DOHH2 (cell line): Measurements from ENCODE around the gene SS18L1.
A peak's percentile ranks its signal among the peaks of the same experiment; 100 is the strongest.

Source experiments
- H3F3A ChIP-seq: fragments of 200-600 bp; sonication (generic), shearing (Covaris generic); 2 replicates; pipeline ENCODE4 v1.6.0; 2016; ENCODE audit warnings: antibody characterized with exemption, mild to moderate bottlenecking; ENCODE audit not compliant: control insufficient read depth, insufficient read depth
- H3K27ac ChIP-seq: fragments of 200-600 bp; sonication (generic); 2 replicates; pipeline ENCODE4 v1.5.1; 2014; ENCODE audit warnings: low read depth, mild to moderate bottlenecking, low read length, moderate library complexity
- H3K27me3 ChIP-seq: fragments of 200-600 bp; sonication (generic); 2 replicates; pipeline ENCODE4 v1.6.1; 2014; ENCODE audit warnings: mild to moderate bottlenecking, low read length, mixed read lengths; ENCODE audit not compliant: control insufficient read depth
- H3K36me3 ChIP-seq: fragments of 200-600 bp; sonication (generic); 2 replicates; pipeline ENCODE4 v1.6.1; 2014; ENCODE audit warnings: mild to moderate bottlenecking, low read length, moderate library complexity, mixed read lengths; ENCODE audit not compliant: control insufficient read depth
- H3K4me1 ChIP-seq: fragments of 200-600 bp; sonication (generic); 2 replicates; pipeline ENCODE4 v1.6.1; 2014; ENCODE audit warnings: mild to moderate bottlenecking, low read length, mixed read lengths; ENCODE audit not compliant: control insufficient read depth
- H3K4me2 ChIP-seq: fragments of 200-600 bp; sonication (generic); 2 replicates; pipeline ENCODE4 v1.6.0; 2014; ENCODE audit warnings: mild to moderate bottlenecking, low read length, moderate library complexity
- H3K4me3 ChIP-seq: fragments of 200-600 bp; sonication (generic); 2 replicates; pipeline ENCODE4 v1.5.1; 2014; ENCODE audit warnings: mild to moderate bottlenecking, low read length, mixed read lengths
- H3K79me2 ChIP-seq: fragments of 200-600 bp; sonication (generic); 2 replicates; pipeline ENCODE4 v1.6.1; 2014; ENCODE audit warnings: mild to moderate bottlenecking, low read length, mixed read lengths; ENCODE audit not compliant: control insufficient read depth
- H3K9me2 ChIP-seq: fragments of 200-600 bp; sonication (generic); replicated peaks from 2 replicates; pipeline ENCODE4 v1.6.1; 2014; ENCODE audit warnings: mild to moderate bottlenecking, low read length, mixed read lengths; ENCODE audit not compliant: control insufficient read depth
- H3K9me3 ChIP-seq: fragments of 200-600 bp; sonication (generic); 2 replicates; pipeline ENCODE4 v1.6.1; 2014; ENCODE audit warnings: antibody characterized with exemption, low read length, mixed read lengths; ENCODE audit not compliant: control insufficient read depth, insufficient read depth
- H4K20me1 ChIP-seq: fragments of 200-600 bp; sonication (generic); 2 replicates; pipeline ENCODE4 v1.6.0; 2014; ENCODE audit warnings: low read depth, mild to moderate bottlenecking, antibody characterized with exemption, low read length, moderate library complexity; ENCODE audit not compliant: control insufficient read depth, insufficient read depth
- EZH2phosphoT487 ChIP-seq: fragments of 200-600 bp; sonication (generic); IDR thresholded peaks from 2 replicates; pipeline ENCODE4 v1.6.1; 2017; ENCODE audit warnings: borderline replicate concordance, mild to moderate bottlenecking, antibody characterized with exemption, low read length, moderate library complexity, mixed read lengths
- TF ChIP-seq, protein P1 (sequence below): fragments of 200-600 bp; sonication (generic); IDR thresholded peaks from one replicate; pipeline ENCODE4 v1.5.1; 2014; ENCODE audit warnings: antibody characterized with exemption, mild to moderate bottlenecking, low read depth, low read length; ENCODE audit not compliant: poor library complexity, severe bottlenecking

SS18L1 gene

GRCh38 chr20:62182469-62183425 is 39.2 kb downstream of the SS18L1 start, which contains the start of gene MTG2:
TSS of gene MTG2 (plus strand) at chr20:62183028. CDS start at chr20:62193421, 10,393 bp downstream.
- peaks cover 3% of the 10 kb centered on the region for H3K36me3 ChIP-seq
- TF ChIP-seq EZH2phosphoT487: no peak
- TF ChIP-seq, protein P1, sequence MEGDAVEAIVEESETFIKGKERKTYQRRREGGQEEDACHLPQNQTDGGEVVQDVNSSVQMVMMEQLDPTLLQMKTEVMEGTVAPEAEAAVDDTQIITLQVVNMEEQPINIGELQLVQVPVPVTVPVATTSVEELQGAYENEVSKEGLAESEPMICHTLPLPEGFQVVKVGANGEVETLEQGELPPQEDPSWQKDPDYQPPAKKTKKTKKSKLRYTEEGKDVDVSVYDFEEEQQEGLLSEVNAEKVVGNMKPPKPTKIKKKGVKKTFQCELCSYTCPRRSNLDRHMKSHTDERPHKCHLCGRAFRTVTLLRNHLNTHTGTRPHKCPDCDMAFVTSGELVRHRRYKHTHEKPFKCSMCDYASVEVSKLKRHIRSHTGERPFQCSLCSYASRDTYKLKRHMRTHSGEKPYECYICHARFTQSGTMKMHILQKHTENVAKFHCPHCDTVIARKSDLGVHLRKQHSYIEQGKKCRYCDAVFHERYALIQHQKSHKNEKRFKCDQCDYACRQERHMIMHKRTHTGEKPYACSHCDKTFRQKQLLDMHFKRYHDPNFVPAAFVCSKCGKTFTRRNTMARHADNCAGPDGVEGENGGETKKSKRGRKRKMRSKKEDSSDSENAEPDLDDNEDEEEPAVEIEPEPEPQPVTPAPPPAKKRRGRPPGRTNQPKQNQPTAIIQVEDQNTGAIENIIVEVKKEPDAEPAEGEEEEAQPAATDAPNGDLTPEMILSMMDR: no peak
- H3K4me2 ChIP-seq: peak within 1 kb of the TSS; percentile 89
- H3K4me3 ChIP-seq: peak within 1 kb of the TSS; percentile 80
- H3K79me2 ChIP-seq: peaks cover 57% of the 10 kb centered on the region
- peak within 1 kb of the TSS; percentile 60 for H3K27ac ChIP-seq
- no peaks in the 10 kb centered on the region for H3K9me3 ChIP-seq
- no peaks in the 10 kb centered on the region for H3K27me3 ChIP-seq
- H3K9me2 ChIP-seq: no peaks in the 10 kb centered on the region
- peaks cover 10% of the 10 kb centered on the region for H3F3A ChIP-seq
- H3K4me1 ChIP-seq: peaks cover 39% of the 10 kb centered on the region
- H4K20me1 ChIP-seq: no peaks in the 10 kb centered on the region

DNA sequence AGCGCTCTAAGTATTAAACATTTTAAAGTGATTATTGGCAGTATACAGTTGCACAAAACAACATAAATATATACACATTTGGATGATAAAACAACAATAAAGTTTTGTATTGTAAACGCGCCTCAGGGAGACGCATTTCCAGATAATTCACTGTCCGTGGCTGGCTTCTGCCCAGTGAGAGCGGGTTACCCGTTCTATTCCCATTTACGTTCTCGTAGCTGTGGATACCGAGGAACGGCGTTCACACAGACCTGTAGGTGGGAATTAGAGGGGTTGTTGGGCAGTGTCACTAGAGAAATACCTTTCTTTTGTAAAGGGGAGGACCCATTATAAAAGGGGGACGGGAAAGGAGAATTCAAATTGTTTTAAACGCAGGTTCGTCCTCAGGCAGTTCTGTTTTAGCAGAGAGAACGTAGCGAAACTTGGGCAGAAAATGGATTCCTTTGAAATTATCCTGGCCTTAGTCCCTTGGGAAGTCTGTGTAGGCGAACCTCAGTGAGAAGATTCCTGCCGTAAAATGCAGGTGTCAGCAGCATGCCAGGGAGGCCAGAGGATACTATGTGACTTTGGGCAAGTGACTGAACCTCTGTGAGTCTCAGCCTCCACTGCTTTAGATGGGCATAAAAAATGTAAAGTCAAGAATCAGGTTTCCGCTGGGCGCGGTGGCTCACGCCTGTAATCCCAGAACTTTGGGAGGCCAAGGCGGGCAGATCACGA is 40.0 kb downstream of the SS18L1 start:
- peaks cover 10% of the 10 kb centered on the region for H3F3A ChIP-seq
- H3K9me3 ChIP-seq: no peaks in the 10 kb centered on the region
- H3K4me3 ChIP-seq: peak overlapping the region; percentile 80
- no peaks in the 10 kb centered on the region for H3K9me2 ChIP-seq
- peak overlapping the region; percentile 89 for H3K4me2 ChIP-seq
- TF ChIP-seq EZH2phosphoT487: no peak
- TF ChIP-seq, protein P1: no peak
- peaks cover 64% of the 10 kb centered on the region for H3K79me2 ChIP-seq
- H3K27me3 ChIP-seq: no peaks in the 10 kb centered on the region
- peak overlapping the region; percentile 60 for H3K27ac ChIP-seq
- H3K36me3 ChIP-seq: peaks cover 3% of the 10 kb centered on the region
- no peaks in the 10 kb centered on the region for H4K20me1 ChIP-seq
- H3K4me1 ChIP-seq: peaks cover 45% of the 10 kb centered on the region

DNA sequence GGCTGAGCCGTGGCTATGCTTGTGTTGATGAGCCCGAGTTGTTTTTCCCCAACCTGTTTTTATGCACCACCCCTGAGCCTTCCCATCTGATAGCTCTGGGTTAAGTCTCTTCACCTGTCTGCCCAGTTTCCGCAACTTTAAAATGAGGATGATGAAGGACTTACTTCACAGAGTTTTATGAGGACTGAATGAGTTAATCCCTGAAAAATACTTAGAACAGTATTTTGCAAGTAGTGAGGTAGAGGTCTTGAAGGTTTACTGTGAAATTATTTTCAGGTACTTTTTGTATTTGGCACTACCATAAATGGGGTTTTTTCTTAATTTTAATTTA is 42.5 kb downstream of the SS18L1 start:
- Histone ChIP-seq H3K27me3 (no peaks in the 10 kb centered on the region), H3K4me1 (peaks cover 48% of the 10 kb centered on the region), H4K20me1 (no peaks in the 10 kb centered on the region), H3K4me2 (no peak overlapping the region), H3K9me3 (no peaks in the 10 kb centered on the region), H3K79me2 (peaks cover 84% of the 10 kb centered on the region), H3F3A (0 out of 2 replicates have a peak, but pooled peaks cover 4% of the 10 kb centered on the region), H3K9me2 (no peaks in the 10 kb centered on the region), H3K4me3 (no peak overlapping the region), H3K36me3 (peaks cover 22% of the 10 kb centered on the region), H3K27ac (no peak overlapping the region)
- TF ChIP-seq, protein P1: no peak
- no peak for TF ChIP-seq EZH2phosphoT487
